Neural cell (in vitro differentiated cells): ENCODE measurements around the gene RGP1.

Experiments used
- MXI1 ChIP-seq: fragments of 450-650 bp; conservative IDR thresholded peaks from 2 replicates; pipeline ENCODE4 v1.6.1; 2014; ENCODE audit warnings: antibody characterized with exemption, mild to moderate bottlenecking; ENCODE audit not compliant: poor library complexity, severe bottlenecking
- TF ChIP-seq, protein P1 (sequence below): fragments of 450-650 bp; IDR thresholded peaks from 2 replicates; pipeline ENCODE4 v1.5.1; 2014; ENCODE audit warnings: antibody characterized with exemption, mild to moderate bottlenecking, moderate library complexity; ENCODE audit not compliant: poor library complexity, severe bottlenecking

DNA sequence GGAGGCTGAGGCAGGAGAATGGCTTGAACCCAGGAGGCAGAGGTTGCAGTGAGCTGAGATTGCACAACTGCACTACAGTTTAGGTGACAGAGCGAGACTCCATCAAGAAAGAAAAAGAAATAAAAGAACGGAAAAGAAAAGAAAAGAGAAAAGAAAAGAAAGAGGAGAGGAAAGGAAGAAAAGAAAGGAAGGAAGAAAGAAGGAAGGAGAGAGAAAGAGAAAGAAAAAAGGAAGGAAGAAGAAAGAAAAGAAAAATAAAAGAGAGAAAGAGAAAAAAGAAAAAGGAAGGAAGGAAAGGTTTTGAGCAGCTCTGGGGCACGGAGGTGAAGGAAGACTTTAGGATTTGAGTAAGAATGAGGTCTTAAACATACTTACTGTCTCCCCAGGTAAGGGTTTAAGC lies 35.5 kb upstream of the RGP1 start:
- TF ChIP-seq, protein P1, sequence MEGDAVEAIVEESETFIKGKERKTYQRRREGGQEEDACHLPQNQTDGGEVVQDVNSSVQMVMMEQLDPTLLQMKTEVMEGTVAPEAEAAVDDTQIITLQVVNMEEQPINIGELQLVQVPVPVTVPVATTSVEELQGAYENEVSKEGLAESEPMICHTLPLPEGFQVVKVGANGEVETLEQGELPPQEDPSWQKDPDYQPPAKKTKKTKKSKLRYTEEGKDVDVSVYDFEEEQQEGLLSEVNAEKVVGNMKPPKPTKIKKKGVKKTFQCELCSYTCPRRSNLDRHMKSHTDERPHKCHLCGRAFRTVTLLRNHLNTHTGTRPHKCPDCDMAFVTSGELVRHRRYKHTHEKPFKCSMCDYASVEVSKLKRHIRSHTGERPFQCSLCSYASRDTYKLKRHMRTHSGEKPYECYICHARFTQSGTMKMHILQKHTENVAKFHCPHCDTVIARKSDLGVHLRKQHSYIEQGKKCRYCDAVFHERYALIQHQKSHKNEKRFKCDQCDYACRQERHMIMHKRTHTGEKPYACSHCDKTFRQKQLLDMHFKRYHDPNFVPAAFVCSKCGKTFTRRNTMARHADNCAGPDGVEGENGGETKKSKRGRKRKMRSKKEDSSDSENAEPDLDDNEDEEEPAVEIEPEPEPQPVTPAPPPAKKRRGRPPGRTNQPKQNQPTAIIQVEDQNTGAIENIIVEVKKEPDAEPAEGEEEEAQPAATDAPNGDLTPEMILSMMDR: no peak
- TF ChIP-seq MXI1: no peak
